KG1 (cell line): ENCODE results near the gene CEP95.
"Not testable (repeated sequence)": the region's sequence is repeated elsewhere in the genome, so short reads cannot be mapped to it uniquely, and the experiment has no call there.

Experiments used
- DNase-seq: peaks from one replicate; lab custom pipeline; 2025; lab: John Stamatoyannopoulos, UW

CEP95 gene

GRCh38 chr17:64575431-64575830 is 68.7 kb downstream of the CEP95 start:
- DNase-seq, result no peak

DNA sequence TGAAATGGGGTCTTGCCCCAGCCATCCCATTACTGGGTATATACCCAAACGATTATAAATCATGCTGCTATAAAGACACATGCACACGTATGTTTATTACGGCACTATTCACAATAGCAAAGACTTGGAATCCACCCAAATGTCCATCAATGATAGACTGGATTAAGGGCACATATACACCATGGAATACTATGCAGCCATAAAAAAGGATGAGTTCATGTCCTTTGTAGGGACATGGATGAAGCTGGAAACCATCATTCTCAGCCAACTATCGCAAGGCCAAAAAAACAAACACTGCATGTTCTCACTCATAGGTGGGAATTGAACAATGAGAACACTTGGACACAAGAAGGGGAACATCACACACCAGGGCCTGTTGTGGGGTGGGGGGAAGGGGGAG is 70.2 kb downstream of the CEP95 start:
- not testable (repeated sequence) for DNase-seq

DNA sequence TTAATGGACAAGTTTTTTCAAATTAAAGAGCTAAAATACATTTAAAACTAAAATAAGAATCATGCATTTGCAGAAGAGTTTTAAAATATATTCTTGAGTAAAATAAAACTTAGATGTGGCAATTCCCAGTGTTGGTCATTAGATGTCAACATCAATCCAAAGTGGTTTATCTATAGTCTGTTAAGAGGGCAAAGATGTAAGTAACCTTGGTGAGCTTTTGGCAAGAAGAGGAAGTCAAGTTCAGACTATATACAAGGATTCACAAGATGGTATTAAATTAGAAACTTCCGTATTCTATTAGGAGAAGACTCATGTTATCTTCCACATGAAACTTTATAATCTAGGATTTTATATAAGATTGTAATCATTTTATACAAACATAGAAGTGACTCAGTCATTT is 73.1 kb downstream of the CEP95 start:
- DNase-seq, result no peak

DNA sequence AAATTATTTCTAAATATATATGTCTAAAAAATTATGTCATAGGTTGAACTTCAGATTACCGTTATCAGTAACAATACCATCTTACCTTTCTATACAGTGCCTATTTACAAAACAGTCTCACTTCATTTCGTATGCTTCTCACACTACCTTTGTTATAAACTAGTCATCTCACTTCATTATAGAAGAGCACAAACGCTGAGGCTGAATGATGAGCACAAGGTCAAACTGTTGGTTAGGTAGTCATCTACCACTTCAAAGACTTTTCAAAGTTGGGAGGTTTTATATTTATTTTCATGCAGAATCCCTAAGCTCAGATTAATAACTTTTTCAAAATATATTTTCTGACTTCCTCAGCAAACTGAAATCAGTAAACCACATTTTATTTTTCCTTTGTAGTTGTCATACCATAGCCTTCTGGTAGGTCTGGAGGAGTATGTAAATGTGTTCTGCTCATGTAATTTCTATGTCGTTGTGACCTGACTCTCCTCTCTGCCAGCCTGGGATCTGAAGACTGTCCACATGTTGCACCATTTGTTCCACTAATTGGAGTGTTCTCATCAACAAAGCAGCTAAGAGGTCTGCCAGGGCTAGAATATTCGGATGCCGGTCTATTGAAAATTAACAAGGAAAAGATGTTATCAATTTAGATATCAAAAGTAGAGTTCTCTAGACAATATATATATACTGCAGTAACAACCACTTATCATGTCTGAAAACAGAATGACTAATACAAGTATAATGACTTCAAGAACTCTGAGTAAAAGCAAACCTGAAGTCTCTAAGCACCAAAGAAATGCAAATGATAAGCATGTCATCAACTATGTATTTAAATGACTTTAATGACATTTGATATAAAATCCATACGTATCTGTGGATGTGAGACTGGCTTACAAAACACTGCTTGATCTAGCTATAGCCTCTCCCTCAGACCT is 73.9 kb downstream of the CEP95 start:
- DNase-seq, result no peak

GRCh38 chr17:64583038-64583437 is 76.3 kb downstream of the CEP95 start:
- no peak for DNase-seq

GRCh38 chr17:64585146-64585545 is 78.4 kb downstream of the CEP95 start:
- DNase-seq, result no peak
